Right renal pelvis (tissue), 4 donors: ENCODE results near the gene SLC51A. TPM values are rescaled to one million over a fixed set of nuclear protein-coding genes. Genes with fewer than 3 reads are reported as not detected.

Experiments
- polyA plus RNA-seq, 4 donors: library from polyadenylated mRNA; unstranded; fragments of 120-200 nt; gene quantifications; one replicate each; pipeline ENCODE4 v1.2.1, GENCODE V29; 2013; ENCODE audit not compliant: insufficient read length in 4 of 4

Gene SLC51A
- polyA plus RNA-seq, 4 donors: 11.3 to 12.6 (median 12.1) TPM

Other genes starting within 250 kb of the SLC51A start
- 10 to 100 TPM; 36.9 to 57.4 (median 41.1) TPM for gene TFRC, start 134.4 kb upstream of the SLC51A start, polyA plus RNA-seq
- gene ZDHHC19, start 5.1 kb upstream of the SLC51A start, polyA plus RNA-seq: under 1 TPM in 2 of 4 donors, not detected in 2; 0.16 to 0.30 TPM
- 10 to 100 TPM; 36.4 to 44.6 (median 38.3) TPM for gene PCYT1A, start 71.2 kb downstream of the SLC51A start, polyA plus RNA-seq
- 10 to 100 TPM; 30.7 to 35.9 (median 33.5) TPM for gene DYNLT2B, start 101.7 kb downstream of the SLC51A start, polyA plus RNA-seq
- gene TM4SF19, start 121.9 kb downstream of the SLC51A start, polyA plus RNA-seq: under 1 TPM in 3 of 4 donors, not detected in 1; 0.19 to 0.41 (median 0.31) TPM
- gene UBXN7, start 215.9 kb downstream of the SLC51A start, polyA plus RNA-seq: 10 to 100 TPM; 30.3 to 40.3 (median 37.9) TPM